ENCODE measurements around the gene IGF1R. TPM values are rescaled to one million over a fixed set of nuclear protein-coding genes. Genes with fewer than 3 reads are reported as not detected.
A peak's percentile ranks its signal among the peaks of the same experiment; 100 is the strongest.

The IGF1R gene
- total RNA-seq, 1 experiment from 2014 or later: 125 TPM

DNA sequence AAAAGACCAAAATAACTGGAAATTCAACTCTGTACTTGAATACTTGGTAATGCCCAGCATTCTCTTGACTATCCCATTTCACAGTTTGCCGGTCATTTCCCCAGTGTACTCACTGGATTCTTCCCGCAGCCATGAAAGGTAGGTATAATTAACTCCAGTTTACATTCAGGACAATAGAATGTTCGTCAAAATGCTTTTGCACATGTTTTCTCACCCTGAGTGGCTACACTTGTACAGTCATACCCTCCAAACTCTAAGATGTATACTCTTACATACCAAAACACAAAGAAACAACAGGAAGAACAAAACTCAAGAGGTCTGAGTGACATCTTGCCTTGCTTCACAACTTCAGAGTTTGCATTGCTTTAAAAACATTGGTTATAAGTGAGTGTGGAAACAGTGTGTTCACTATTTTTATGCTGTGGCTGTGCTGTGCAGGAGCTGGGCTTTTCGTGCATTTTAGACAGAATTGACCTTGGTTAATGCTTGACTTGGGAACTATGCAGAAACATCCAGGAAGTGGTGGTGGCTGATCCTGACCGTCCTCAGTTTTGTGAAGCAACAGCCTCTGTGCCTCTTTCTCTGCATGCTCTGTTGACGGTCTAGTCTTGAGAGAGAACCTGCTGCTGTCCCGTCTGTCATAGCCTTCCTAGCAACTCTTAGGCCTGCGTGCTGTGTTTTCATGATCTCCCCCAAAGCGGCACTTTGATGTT is 90.5 kb downstream of the IGF1R start:
- Mint-ChIP-seq H3K4me1 (peaks cover 93% of the 10 kb centered on the region), H3K9me3 (no peaks in the 10 kb centered on the region), H3K4me3 (no peak overlapping the region), H3K27ac (peak overlapping the region; percentile 85), H3K27me3 (ENCODE audit: low read depth) (no peaks in the 10 kb centered on the region), H3K36me3 (no peaks in the 10 kb centered on the region)
- ChIA-PET CTCF (interaction anchor here (0.7 kb wide), 1 partner anchor 112 kb away, joined by 3 read pairs; no protein-coding TSS in a partner anchor), POLR2A (interaction anchor here (0.6 kb wide), 1 partner anchor 11 kb away, joined by 6 read pairs; no protein-coding TSS in a partner anchor)
- DNase-seq (ENCODE audit: low spot score): no peak
- TF ChIP-seq ZNF138 (CRISPR knock-in tag; conservative IDR thresholded peaks at IDR 0.05): no peak
- TF ChIP-seq CREM (CRISPR knock-in tag; IDR thresholded peaks at IDR 0.05): no peak
- TF ChIP-seq, protein P1, sequence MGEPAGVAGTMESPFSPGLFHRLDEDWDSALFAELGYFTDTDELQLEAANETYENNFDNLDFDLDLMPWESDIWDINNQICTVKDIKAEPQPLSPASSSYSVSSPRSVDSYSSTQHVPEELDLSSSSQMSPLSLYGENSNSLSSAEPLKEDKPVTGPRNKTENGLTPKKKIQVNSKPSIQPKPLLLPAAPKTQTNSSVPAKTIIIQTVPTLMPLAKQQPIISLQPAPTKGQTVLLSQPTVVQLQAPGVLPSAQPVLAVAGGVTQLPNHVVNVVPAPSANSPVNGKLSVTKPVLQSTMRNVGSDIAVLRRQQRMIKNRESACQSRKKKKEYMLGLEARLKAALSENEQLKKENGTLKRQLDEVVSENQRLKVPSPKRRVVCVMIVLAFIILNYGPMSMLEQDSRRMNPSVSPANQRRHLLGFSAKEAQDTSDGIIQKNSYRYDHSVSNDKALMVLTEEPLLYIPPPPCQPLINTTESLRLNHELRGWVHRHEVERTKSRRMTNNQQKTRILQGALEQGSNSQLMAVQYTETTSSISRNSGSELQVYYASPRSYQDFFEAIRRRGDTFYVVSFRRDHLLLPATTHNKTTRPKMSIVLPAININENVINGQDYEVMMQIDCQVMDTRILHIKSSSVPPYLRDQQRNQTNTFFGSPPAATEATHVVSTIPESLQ (CRISPR knock-in tag; IDR thresholded peaks at IDR 0.05): no peak
- no peak for TF ChIP-seq TCF7 (CRISPR knock-in tag; IDR thresholded peaks at IDR 0.05; ENCODE audit: low read depth)
- TF ChIP-seq, protein P2, sequence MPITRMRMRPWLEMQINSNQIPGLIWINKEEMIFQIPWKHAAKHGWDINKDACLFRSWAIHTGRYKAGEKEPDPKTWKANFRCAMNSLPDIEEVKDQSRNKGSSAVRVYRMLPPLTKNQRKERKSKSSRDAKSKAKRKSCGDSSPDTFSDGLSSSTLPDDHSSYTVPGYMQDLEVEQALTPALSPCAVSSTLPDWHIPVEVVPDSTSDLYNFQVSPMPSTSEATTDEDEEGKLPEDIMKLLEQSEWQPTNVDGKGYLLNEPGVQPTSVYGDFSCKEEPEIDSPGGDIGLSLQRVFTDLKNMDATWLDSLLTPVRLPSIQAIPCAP (CRISPR knock-in tag; IDR thresholded peaks at IDR 0.05): no peak
- no peak for TF ChIP-seq RELA (CRISPR knock-in tag; IDR thresholded peaks at IDR 0.05; ENCODE audit: borderline replicate concordance)
- TF ChIP-seq KAT7 (CRISPR knock-in tag; IDR thresholded peaks at IDR 0.05; ENCODE audit: borderline replicate concordance): no peak
- TF ChIP-seq FOXJ3 (CRISPR knock-in tag; IDR thresholded peaks at IDR 0.05; ENCODE audit: borderline replicate concordance): no peak
- TF ChIP-seq, protein P3, sequence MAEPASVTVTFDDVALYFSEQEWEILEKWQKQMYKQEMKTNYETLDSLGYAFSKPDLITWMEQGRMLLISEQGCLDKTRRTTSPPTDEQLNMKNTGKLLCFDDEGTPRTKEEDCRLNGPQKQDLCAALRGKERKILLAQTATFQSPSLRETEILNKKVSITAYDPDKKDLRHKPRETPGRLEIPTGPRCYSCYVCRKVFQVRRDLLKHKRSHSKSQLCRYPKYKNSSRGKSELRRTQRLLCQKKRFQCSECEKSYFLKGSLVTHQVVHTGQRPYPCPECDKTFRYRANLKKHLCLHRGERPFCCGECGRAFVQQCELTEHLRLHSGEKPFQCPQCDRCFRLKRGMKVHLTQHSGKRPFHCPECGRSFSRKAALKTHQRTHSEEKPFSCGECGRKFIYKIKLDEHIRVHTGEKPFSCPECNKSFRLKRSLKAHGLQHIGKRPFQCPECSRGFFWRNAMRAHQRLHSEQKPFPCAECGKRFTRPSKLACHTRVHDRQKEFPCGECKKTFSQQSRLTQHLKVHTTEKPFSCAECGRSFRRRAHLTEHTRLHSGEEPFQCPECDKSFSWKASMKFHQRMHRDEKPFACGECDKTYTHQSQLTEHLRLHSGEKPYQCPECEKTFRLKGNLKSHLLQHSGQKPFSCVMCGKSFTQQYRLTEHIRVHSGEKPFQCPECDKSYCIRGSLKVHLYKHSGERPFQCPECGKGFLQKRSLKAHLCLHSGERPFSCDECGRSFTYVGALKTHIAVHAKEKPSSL (CRISPR knock-in tag; conservative IDR thresholded peaks at IDR 0.05): no peak
- TF ChIP-seq, protein P4, sequence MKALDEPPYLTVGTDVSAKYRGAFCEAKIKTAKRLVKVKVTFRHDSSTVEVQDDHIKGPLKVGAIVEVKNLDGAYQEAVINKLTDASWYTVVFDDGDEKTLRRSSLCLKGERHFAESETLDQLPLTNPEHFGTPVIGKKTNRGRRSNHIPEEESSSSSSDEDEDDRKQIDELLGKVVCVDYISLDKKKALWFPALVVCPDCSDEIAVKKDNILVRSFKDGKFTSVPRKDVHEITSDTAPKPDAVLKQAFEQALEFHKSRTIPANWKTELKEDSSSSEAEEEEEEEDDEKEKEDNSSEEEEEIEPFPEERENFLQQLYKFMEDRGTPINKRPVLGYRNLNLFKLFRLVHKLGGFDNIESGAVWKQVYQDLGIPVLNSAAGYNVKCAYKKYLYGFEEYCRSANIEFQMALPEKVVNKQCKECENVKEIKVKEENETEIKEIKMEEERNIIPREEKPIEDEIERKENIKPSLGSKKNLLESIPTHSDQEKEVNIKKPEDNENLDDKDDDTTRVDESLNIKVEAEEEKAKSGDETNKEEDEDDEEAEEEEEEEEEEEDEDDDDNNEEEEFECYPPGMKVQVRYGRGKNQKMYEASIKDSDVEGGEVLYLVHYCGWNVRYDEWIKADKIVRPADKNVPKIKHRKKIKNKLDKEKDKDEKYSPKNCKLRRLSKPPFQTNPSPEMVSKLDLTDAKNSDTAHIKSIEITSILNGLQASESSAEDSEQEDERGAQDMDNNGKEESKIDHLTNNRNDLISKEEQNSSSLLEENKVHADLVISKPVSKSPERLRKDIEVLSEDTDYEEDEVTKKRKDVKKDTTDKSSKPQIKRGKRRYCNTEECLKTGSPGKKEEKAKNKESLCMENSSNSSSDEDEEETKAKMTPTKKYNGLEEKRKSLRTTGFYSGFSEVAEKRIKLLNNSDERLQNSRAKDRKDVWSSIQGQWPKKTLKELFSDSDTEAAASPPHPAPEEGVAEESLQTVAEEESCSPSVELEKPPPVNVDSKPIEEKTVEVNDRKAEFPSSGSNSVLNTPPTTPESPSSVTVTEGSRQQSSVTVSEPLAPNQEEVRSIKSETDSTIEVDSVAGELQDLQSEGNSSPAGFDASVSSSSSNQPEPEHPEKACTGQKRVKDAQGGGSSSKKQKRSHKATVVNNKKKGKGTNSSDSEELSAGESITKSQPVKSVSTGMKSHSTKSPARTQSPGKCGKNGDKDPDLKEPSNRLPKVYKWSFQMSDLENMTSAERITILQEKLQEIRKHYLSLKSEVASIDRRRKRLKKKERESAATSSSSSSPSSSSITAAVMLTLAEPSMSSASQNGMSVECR (CRISPR knock-in tag; IDR thresholded peaks at IDR 0.05; ENCODE audit: borderline replicate concordance): no peak
- TF ChIP-seq ZNF396 (CRISPR knock-in tag; IDR thresholded peaks at IDR 0.05; ENCODE audit: borderline replicate concordance): no peak
- no peak for TF ChIP-seq ZNF219 (CRISPR knock-in tag; IDR thresholded peaks at IDR 0.05; ENCODE audit: borderline replicate concordance)
- no peak for TF ChIP-seq TEAD1 (CRISPR knock-in tag; IDR thresholded peaks at IDR 0.05)
- no peak for TF ChIP-seq CREB1 (CRISPR knock-in tag; IDR thresholded peaks at IDR 0.05)
- TF ChIP-seq PRRX2 (CRISPR knock-in tag; IDR thresholded peaks at IDR 0.05): no peak
- no peak for TF ChIP-seq JAZF1 (CRISPR knock-in tag; IDR thresholded peaks at IDR 0.05)
- TF ChIP-seq GTF2I (CRISPR knock-in tag; conservative IDR thresholded peaks at IDR 0.05): no peak
- ATAC-seq: no peak

Data from WTC11 (cell line).